Spinal cord (tissue), 10 donors: ENCODE measurements around the gene NLGN1. TPM values are rescaled to one million over a fixed set of nuclear protein-coding genes. Genes with fewer than 3 reads are reported as not detected.

Source experiments
- DNase-seq, 6 donors: peaks; one replicate each; pipeline versions ENCODE4 v3.0.0 to v3.0.0-alpha.2; 2013 to 2015; ENCODE audit warnings: low spot score in 6 of 6, low read depth in 4 of 6
- H3K27ac ChIP-seq: one replicate; pipeline ENCODE4 v1.5.1; 2013; ENCODE audit warnings: low read depth, low read length, control low read depth
- H3K27me3 ChIP-seq: one replicate; pipeline ENCODE4 v1.6.1; 2013; ENCODE audit warnings: low read length; ENCODE audit not compliant: control insufficient read depth, insufficient read depth
- H3K36me3 ChIP-seq: one replicate; pipeline ENCODE4 v1.6.1; 2013; ENCODE audit warnings: low read length; ENCODE audit not compliant: control insufficient read depth, insufficient read depth
- H3K4me1 ChIP-seq: one replicate; pipeline ENCODE4 v1.6.1; 2013; ENCODE audit warnings: low read length; ENCODE audit not compliant: control insufficient read depth, insufficient read depth
- H3K4me3 ChIP-seq: one replicate; pipeline ENCODE4 v1.5.1; 2013; ENCODE audit warnings: low read depth, low read length, control low read depth
- H3K9me3 ChIP-seq: one replicate; pipeline ENCODE4 v1.6.1; 2013; ENCODE audit warnings: low read length; ENCODE audit not compliant: control insufficient read depth, insufficient read depth
- WGBS: methylation state at CpG from one replicate; pipeline ENCODE4 v1.1.5; 2013; ENCODE audit warnings: missing lambda C conversion rate; ENCODE audit not compliant: insufficient coverage; 5-methylcytosine and 5-hydroxymethylcytosine counted together
- polyA plus RNA-seq, 2 donors: library from polyadenylated mRNA; unstranded; fragments of 120-200 nt; gene quantifications; one replicate each; pipeline ENCODE4 v1.2.1, GENCODE V29; 2013; ENCODE audit not compliant: insufficient read length in 2 of 2
- total RNA-seq, 2 donors: library from RNA; depleted of rRNA in 1 of 2; stranded (reverse); fragments of 120-200 nt in 1 of 2; fragments of >200 nt in 1 of 2; gene quantifications; one replicate each; pipeline versions ENCODE4 v1.2.3 to v1.2.4, GENCODE V29; 2013 to 2014
- donor health status: healthy.

Gene NLGN1
- total and polyA plus RNA-seq, 4 donors, result 18.9 to 81.2 (median 40.0) TPM

DNA sequence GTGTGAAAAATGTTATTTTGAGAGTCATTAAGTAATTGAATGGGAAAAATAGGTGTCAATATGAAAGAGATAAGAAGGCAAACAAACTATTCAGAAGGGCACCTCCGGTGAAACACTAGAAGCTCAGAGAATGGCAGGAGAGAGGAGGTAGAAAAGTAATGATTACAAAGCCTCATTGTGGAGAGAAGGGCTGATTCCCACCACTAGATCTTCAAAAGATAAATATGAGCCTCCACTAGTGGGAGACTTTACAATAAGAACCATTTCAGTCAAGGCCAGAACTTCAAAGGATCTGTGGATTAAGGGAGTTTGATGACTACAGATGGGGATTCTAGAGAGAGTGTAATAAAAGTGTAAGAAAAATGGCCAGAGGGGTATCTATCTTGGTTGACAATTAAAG, 535.6 kb downstream of the NLGN1 start:
- WGBS, result no CpG with 5 or more reads among the region's 1 CpG
- Histone ChIP-seq H3K9me3 (no peaks in the 10 kb centered on the region), H3K27ac (no peak overlapping the region), H3K4me1 (no peaks in the 10 kb centered on the region), H3K4me3 (no peak overlapping the region), H3K27me3 (no peaks in the 10 kb centered on the region), H3K36me3 (no peaks in the 10 kb centered on the region)
- no peak for DNase-seq

DNA sequence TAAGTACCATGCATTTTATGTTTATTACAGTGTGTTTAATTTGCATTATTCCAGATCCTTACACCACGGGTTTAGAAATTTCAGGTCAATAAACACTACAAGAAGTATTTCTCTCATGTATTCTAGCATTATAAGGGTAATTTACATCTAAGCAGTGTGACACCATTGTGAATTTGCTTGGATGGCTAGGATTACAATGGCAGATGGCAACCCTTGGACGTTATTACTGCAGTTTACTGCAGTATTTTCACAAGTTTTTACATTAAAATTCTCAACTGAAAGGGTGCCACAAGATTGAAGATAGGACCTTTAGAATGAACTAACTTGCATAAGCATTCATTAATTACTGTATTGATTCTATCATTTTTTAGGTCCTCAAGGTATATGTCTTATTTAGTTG, 538.8 kb downstream of the NLGN1 start:
- no peaks in the 10 kb centered on the region for H3K9me3 ChIP-seq
- no peak overlapping the region for H3K27ac ChIP-seq
- no peaks in the 10 kb centered on the region for H3K27me3 ChIP-seq
- H3K4me1 ChIP-seq, result no peaks in the 10 kb centered on the region
- no peak overlapping the region for H3K4me3 ChIP-seq
- H3K36me3 ChIP-seq, result no peaks in the 10 kb centered on the region
- no CpG with 5 or more reads among the region's 2 CpGs for WGBS
- peak in 2 of 6 donors; percentile 23 to 75 for DNase-seq

DNA sequence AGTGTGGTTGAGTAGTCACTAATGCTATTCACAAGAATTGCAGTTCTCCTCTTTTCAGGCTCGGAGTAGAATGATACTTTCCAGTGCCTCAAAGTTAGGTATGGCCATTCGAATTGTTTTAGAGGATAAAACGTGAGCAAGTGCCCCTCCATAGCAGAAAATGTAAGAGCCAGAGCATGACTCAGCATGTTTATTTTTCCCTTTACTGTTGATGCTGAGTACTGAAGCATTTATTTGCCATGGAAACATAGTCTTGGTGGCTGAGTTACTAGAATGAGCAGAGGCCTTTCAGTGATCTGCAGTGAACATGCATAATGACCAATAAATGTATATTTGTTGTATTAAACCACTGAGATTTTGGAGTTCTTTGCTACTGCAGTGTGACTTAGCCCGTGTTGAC, 540.6 kb downstream of the NLGN1 start:
- 11% methylated on average over 1 of the region's 4 CpGs for WGBS
- Histone ChIP-seq H3K27ac (no peak overlapping the region), H3K27me3 (no peaks in the 10 kb centered on the region), H3K9me3 (no peaks in the 10 kb centered on the region), H3K4me1 (no peaks in the 10 kb centered on the region), H3K4me3 (no peak overlapping the region), H3K36me3 (no peaks in the 10 kb centered on the region)
- peak in 2 of 6 donors; percentile 43 for DNase-seq

DNA sequence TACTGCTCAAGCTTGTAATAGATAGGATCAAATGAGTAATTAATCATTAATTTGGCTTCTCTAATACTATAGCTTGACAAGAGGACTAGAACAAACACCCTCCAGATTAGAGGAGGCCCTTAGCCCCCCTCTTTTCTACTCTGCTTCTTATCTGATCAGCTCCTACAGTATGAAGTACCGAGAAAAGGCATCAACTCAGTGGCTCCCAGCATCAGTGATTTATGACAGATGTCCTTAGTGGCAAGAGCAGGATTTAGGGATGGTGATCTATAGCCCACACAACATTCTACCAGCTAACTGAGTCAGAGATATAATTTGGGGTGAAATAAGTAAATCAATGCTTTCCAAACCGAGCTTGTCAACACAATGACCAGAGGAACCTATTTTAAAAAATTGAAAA, 541.1 kb downstream of the NLGN1 start:
- Histone ChIP-seq H3K27ac (no peak overlapping the region), H3K4me3 (no peak overlapping the region), H3K27me3 (no peaks in the 10 kb centered on the region), H3K9me3 (no peaks in the 10 kb centered on the region), H3K4me1 (no peaks in the 10 kb centered on the region), H3K36me3 (no peaks in the 10 kb centered on the region)
- WGBS, result no CpG with 5 or more reads among the region's 2 CpGs
- DNase-seq, result no peak

DNA sequence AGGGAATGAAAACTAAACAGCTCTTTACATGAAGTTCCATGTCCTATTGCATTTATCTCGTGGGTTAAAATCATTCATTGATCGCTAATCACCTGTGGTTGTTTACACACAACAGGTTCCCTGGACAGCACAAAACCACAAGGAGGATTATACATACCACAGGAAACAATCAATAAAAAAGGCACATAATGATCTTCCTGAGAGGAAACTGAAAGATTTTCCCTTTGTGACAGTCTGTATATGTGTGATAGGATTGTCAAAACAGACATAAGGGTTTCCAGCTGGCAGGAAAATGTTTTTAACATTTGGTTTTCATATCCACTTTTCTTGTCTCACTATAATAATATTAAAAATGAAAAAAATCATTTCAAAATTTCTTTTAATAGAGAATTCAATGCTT, 541.8 kb downstream of the NLGN1 start:
- no peaks in the 10 kb centered on the region for H3K27me3 ChIP-seq
- no CpG with 5 or more reads among the region's 2 CpGs for whole genome bisulfite sequencing
- no peaks in the 10 kb centered on the region for H3K9me3 ChIP-seq
- H3K4me1 ChIP-seq, result no peaks in the 10 kb centered on the region
- peak in 1 of 6 donors; percentile 88 for DNase-seq
- no peak overlapping the region for H3K4me3 ChIP-seq
- H3K36me3 ChIP-seq, result no peaks in the 10 kb centered on the region
- H3K27ac ChIP-seq, result no peak overlapping the region

DNA sequence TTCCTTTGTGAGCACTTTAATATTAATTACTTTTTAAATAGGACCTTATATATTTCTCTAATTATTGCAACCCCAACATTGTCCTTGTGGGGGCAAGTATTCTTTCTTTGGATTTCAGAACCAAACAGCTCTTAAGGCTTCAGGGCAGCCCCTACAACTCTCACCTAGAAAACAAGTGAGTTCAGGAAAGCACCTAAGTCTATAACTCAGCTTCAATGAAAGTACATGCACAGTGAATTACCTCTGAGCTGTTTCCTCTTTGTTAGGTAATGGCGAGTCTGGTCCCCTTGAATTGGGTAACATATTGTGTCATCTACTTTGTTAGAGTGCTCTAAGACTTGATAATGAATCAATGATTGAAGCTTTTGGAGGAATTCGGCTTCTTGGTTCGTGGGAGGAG, 545.7 kb downstream of the NLGN1 start:
- no peaks in the 10 kb centered on the region for H3K9me3 ChIP-seq
- H3K27ac ChIP-seq, result no peak overlapping the region
- no peak overlapping the region for H3K4me3 ChIP-seq
- DNase-seq, result no peak
- H3K27me3 ChIP-seq, result no peaks in the 10 kb centered on the region
- no peaks in the 10 kb centered on the region for H3K4me1 ChIP-seq
- no peaks in the 10 kb centered on the region for H3K36me3 ChIP-seq
- WGBS, result no CpG with 5 or more reads among the region's 3 CpGs

DNA sequence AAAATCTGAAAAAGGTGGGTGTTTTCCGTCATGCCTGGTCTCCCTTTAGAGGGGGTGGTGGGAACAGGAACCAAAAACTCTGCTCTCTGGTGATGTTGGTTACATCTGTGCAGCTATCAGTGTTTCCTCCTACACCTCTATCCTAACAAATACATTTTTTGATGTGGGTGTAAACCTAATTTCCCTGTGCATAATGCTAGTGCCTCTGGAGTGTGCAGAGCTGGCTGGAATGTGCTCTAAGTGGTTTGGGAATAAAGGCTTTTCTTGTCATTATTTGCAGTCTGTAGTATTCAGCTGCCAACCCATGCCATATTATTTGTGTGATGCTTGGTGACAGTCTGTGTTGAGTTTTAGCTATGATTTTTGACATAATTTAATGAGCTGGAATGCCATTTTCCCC, 547.6 kb downstream of the NLGN1 start:
- whole genome bisulfite sequencing, result no CpG with 5 or more reads among the region's 1 CpG
- H3K36me3 ChIP-seq, result no peaks in the 10 kb centered on the region

DNA sequence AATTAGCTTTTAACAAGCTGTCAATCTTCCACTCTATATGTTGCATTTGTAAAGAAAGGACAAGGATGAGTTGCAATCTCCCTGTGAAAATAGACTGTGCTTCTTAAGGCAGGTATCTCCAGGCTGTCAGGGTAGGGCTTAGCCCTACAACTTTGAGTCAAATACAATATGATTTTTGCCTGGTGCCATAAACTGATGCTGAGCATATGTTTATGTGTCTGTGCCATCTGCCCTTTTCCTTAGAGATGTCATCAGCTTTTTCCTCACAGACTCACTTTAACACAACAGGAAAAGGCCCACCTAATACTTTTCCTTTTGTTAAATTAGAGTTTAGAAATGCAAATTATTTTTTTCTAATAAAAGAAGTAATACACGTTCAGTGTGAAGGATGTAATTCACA, 548.3 kb downstream of the NLGN1 start:
- DNase-seq, result peak in 2 of 6 donors; percentile 51 to 58
- Histone ChIP-seq H3K4me1 (no peaks in the 10 kb centered on the region), H3K27me3 (no peaks in the 10 kb centered on the region), H3K36me3 (no peaks in the 10 kb centered on the region), H3K4me3 (no peak overlapping the region), H3K9me3 (no peaks in the 10 kb centered on the region), H3K27ac (no peak overlapping the region)
- WGBS, result no CpG with 5 or more reads among the region's 1 CpG

More for the DNA sequence above, 547.6 kb downstream of the NLGN1 start:
- Histone ChIP-seq H3K4me3 (no peak overlapping the region), H3K9me3 (no peaks in the 10 kb centered on the region), H3K4me1 (no peaks in the 10 kb centered on the region), H3K27me3 (no peaks in the 10 kb centered on the region), H3K27ac (no peak overlapping the region)
- DNase-seq, result peak in 2 of 6 donors; percentile 37 to 72

DNA sequence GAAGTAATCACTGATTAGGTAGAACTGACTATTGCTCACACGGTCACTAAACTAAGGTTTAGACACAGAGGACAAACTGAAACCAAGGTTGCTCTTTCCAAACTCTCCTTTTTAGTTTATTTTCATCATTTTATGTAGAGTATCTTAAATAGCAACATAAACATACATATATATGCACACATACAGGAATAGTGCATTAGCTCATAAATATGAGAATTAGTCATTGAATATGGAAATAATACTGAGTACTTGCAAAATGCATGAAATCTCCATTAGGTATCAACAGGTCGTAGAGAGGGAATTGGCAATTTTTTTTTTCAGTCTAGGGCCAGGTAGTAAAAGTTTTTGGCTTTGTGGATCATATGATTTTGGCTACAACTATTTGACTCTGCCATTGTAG, 557.1 kb downstream of the NLGN1 start:
- H3K4me3 ChIP-seq, result no peak overlapping the region

DNA sequence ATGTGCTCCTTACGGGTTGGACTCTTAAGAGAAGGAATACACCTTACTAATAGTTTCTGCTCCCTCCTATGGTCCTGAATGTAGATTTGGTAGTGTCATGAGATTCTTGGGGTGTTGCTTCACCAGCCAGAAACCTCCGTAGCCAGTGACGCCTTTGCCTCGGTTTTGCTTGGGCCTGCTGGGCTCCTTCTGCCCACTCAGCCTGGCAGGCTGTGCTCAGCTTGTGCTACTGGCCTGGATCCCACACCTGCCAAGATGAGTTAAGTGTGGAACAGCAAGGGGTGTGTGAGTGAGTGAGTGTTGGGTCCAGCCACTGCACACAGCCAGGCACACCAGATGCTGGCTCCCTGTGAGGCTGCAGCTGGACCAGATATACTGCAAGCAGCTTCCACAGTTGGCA, 560.1 kb downstream of the NLGN1 start:
- Histone ChIP-seq H3K4me3 (no peak overlapping the region), H3K27me3 (no peaks in the 10 kb centered on the region), H3K36me3 (peaks cover 5% of the 10 kb centered on the region), H3K4me1 (peaks cover 4% of the 10 kb centered on the region), H3K27ac (no peak overlapping the region), H3K9me3 (no peaks in the 10 kb centered on the region)
- no peak for DNase-seq
- 93% methylated on average over 3 of the region's 4 CpGs for WGBS

More for the DNA sequence above, 557.1 kb downstream of the NLGN1 start:
- H3K9me3 ChIP-seq, result no peaks in the 10 kb centered on the region
- no CpG with 5 or more reads among the region's 2 CpGs for WGBS
- H3K4me1 ChIP-seq, result peaks cover 4% of the 10 kb centered on the region
- no peaks in the 10 kb centered on the region for H3K27me3 ChIP-seq
- no peak overlapping the region for H3K27ac ChIP-seq
- DNase-seq, result no peak
- peaks cover 5% of the 10 kb centered on the region for H3K36me3 ChIP-seq
